ENCODE measurements around the gene RAB11FIP4.

DNA sequence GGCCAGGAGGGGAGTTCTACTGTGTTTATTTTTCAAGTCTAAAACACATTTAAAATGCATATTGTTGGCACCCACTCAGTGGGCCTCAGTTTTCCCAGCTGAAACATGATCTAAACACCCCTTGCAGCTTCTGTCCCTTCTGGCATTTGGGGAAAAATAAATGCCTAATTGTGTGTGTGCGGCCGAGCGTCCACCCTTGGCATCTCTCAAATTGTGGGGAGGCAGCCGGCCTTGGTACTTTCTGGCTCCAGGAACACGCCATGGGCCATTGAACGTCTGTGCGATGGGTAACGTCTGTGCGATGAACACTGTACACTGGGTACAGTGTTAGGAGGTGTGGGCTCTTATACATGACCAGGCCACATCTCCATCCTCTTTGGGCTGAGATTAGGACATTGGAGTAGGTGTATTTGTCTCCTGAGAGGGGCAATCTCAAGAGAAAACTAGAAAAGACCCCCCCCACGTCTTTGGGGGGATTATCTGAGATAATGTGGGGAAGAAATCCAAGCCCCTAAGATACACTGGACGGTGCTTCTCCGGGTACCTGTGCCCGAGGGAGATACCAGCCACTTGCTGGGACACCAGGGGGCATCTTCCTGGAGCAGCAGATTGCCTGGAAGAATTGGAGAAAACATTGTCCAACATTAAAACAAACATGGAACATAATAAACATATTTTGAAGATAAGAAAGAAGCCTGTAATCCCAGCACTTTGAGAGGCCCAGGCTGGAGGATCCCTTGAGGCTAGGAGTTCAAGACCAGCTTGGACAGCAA is 54.9 kb downstream of the RAB11FIP4 start:
- TF ChIP-seq, protein P1, sequence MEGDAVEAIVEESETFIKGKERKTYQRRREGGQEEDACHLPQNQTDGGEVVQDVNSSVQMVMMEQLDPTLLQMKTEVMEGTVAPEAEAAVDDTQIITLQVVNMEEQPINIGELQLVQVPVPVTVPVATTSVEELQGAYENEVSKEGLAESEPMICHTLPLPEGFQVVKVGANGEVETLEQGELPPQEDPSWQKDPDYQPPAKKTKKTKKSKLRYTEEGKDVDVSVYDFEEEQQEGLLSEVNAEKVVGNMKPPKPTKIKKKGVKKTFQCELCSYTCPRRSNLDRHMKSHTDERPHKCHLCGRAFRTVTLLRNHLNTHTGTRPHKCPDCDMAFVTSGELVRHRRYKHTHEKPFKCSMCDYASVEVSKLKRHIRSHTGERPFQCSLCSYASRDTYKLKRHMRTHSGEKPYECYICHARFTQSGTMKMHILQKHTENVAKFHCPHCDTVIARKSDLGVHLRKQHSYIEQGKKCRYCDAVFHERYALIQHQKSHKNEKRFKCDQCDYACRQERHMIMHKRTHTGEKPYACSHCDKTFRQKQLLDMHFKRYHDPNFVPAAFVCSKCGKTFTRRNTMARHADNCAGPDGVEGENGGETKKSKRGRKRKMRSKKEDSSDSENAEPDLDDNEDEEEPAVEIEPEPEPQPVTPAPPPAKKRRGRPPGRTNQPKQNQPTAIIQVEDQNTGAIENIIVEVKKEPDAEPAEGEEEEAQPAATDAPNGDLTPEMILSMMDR (IDR thresholded peaks at IDR 0.05 in 2 of 3, conservative IDR thresholded peaks at IDR 0.05 in 1 of 3; ENCODE audit: borderline replicate concordance in 1 of 3, insufficient read depth in 1 of 3, low read depth in 2 of 3, low read length in 2 of 3), result peak; percentile 37 to 49 (median 38); a peak in 5 of 6 replicates
- no peak for TF ChIP-seq FOSL1 (IDR thresholded peaks at IDR 0.05; ENCODE audit: low read depth)
- TF ChIP-seq RAD21 (IDR thresholded peaks at IDR 0.05; ENCODE audit: low read depth), result peak; percentile 46; the same call in 1 of the 2 replicates
- TF ChIP-seq EZH2phosphoT487 (IDR thresholded peaks at IDR 0.05; ENCODE audit: borderline replicate concordance), result no peak
- no peak for TF ChIP-seq JUND (IDR thresholded peaks at IDR 0.05)
- TF ChIP-seq ELF1 (IDR thresholded peaks at IDR 0.05; ENCODE audit: borderline replicate concordance, low read depth), result no peak

Data from HCT116 (cell line).